HG03432 (cell line): ENCODE measurements around the gene MYORG.
"Not testable (repeated sequence)": the region's sequence is repeated elsewhere in the genome, so short reads cannot be mapped to it uniquely, and the experiment has no call there.

Experiments
- ATAC-seq: cut with Tn5 transposase; IDR thresholded peaks from one replicate; pipeline ENCODE4 v1.9.1; 2021; ENCODE audit warnings: mild to moderate bottlenecking, moderate library complexity; ENCODE audit not compliant: unreplicated experiment

The MYORG gene

GRCh38 chr9:34370335-34370969 is 6.2 kb downstream of the MYORG start:
- no peak for ATAC-seq

GRCh38 chr9:34369636-34370035 is 7.1 kb downstream of the MYORG start:
- ATAC-seq: no peak

GRCh38 chr9:34368796-34369195 is 7.9 kb downstream of the MYORG start:
- not testable (repeated sequence) for ATAC-seq

- not testable (repeated sequence) for ATAC-seq
Measured at GRCh38 chr9:34367751-34368410, 8.8 kb downstream of the MYORG start.

GRCh38 chr9:34366365-34366764 is 10.3 kb downstream of the MYORG start:
- ATAC-seq: no peak

- no peak for ATAC-seq
Measured at GRCh38 chr9:34365282-34365681, 11.4 kb downstream of the MYORG start.

- no peak for ATAC-seq
Measured at GRCh38 chr9:34363619-34364351, 12.9 kb downstream of the MYORG start.

- no peak for ATAC-seq
Measured at GRCh38 chr9:34362614-34363214, 14.0 kb downstream of the MYORG start.

- not testable (repeated sequence) for ATAC-seq
Measured at GRCh38 chr9:34352957-34353356, 23.7 kb downstream of the MYORG start.

GRCh38 chr9:34352122-34352652 is 24.5 kb downstream of the MYORG start:
- not testable (repeated sequence) for ATAC-seq

- ATAC-seq: no peak
Measured at GRCh38 chr9:34349324-34349723, 27.4 kb downstream of the MYORG start.

GRCh38 chr9:34347800-34348158 is 28.9 kb downstream of the MYORG start:
- ATAC-seq: no peak

GRCh38 chr9:34346873-34347799 is 29.6 kb downstream of the MYORG start:
- no peak for ATAC-seq

GRCh38 chr9:34343605-34344004 is 33.1 kb downstream of the MYORG start:
- no peak for ATAC-seq

GRCh38 chr9:34343090-34343489 is 33.6 kb downstream of the MYORG start:
- no peak for ATAC-seq

- no peak for ATAC-seq
Measured at GRCh38 chr9:34341659-34342295, 34.9 kb downstream of the MYORG start.

GRCh38 chr9:34338665-34339385 is 37.9 kb downstream of the MYORG start:
- no peak for ATAC-seq

GRCh38 chr9:34338079-34338478 is 38.6 kb downstream of the MYORG start:
- ATAC-seq: not testable (repeated sequence)

- ATAC-seq: no peak
Measured at GRCh38 chr9:34337403-34337802, 39.3 kb downstream of the MYORG start.
